ENCODE results near the gene CYBC1.

Gene CYBC1

GRCh38 chr17:82415786-82416185 is 34.8 kb downstream of the CYBC1 start:
- H3K4me1 ChIP-seq (ENCODE audit: low read length), result no peaks in the 10 kb centered on the region; the same call in 1 of the 2 replicates
- H3F3A ChIP-seq (ENCODE audit: insufficient read depth, low read length), result peaks cover 13% of the 10 kb centered on the region
- DNase-seq, result no peak
- H3K9ac ChIP-seq (ENCODE audit: low read length), result no peak overlapping the region
- H3K27me3 ChIP-seq (replicated peaks; ENCODE audit: insufficient read depth, low read length), result no peaks in the 10 kb centered on the region
- H4K20me1 ChIP-seq (ENCODE audit: insufficient read depth, low read length), result no peaks in the 10 kb centered on the region; the same call in 1 of the 2 replicates
- H3K9me3 ChIP-seq (replicated peaks; ENCODE audit: insufficient read depth, low read length), result no peaks in the 10 kb centered on the region
- H3K4me2 ChIP-seq (ENCODE audit: low read depth, low read length), result no peak overlapping the region
- no peak overlapping the region for H2AFZ ChIP-seq (ENCODE audit: low read length)
- peaks cover 61% of the 10 kb centered on the region for H3K79me2 ChIP-seq (ENCODE audit: low read length)
- TF ChIP-seq EZH2 (optimal IDR thresholded peaks at IDR 0.05; ENCODE audit: low read depth, low read length), result no peak
- TF ChIP-seq, protein P1, sequence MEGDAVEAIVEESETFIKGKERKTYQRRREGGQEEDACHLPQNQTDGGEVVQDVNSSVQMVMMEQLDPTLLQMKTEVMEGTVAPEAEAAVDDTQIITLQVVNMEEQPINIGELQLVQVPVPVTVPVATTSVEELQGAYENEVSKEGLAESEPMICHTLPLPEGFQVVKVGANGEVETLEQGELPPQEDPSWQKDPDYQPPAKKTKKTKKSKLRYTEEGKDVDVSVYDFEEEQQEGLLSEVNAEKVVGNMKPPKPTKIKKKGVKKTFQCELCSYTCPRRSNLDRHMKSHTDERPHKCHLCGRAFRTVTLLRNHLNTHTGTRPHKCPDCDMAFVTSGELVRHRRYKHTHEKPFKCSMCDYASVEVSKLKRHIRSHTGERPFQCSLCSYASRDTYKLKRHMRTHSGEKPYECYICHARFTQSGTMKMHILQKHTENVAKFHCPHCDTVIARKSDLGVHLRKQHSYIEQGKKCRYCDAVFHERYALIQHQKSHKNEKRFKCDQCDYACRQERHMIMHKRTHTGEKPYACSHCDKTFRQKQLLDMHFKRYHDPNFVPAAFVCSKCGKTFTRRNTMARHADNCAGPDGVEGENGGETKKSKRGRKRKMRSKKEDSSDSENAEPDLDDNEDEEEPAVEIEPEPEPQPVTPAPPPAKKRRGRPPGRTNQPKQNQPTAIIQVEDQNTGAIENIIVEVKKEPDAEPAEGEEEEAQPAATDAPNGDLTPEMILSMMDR (IDR thresholded peaks at IDR 0.05; ENCODE audit: low read length), result no peak
- H3K27ac ChIP-seq (ENCODE audit: low read length), result no peak overlapping the region
- no peaks in the 10 kb centered on the region for H3K9me2 ChIP-seq (replicated peaks; ENCODE audit: insufficient read depth, low read length)
- H3K36me3 ChIP-seq (replicated peaks; ENCODE audit: insufficient read depth, low read length), result no peaks in the 10 kb centered on the region
- no peak overlapping the region for H3K4me3 ChIP-seq (ENCODE audit: low read length)

DNA sequence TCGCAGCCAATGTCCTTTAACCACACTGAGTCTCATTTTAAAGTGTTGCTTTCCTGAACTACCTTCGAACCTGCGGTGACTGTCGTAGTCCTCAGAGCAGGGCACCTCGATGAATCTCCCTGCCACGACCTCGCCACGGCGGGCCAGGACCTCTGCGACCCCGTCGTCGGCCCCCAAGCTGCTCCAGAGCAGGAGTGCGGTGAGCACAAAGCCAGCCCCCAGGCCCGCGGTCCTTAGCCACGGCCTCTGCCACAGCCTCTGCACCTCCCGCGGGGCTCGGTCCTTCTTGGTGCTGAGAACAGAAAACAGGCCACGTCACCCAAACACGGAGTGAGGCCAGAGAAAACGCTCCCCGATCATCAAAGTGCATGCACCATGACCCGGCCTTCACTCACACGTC is 35.2 kb downstream of the CYBC1 start:
- Histone ChIP-seq H3K4me1 (ENCODE audit: low read length) (no peaks in the 10 kb centered on the region; the same call in 1 of the 2 replicates), H3K27ac (ENCODE audit: low read length) (no peak overlapping the region), H3K4me3 (ENCODE audit: low read length) (no peak overlapping the region), H3K36me3 (replicated peaks; ENCODE audit: insufficient read depth, low read length) (no peaks in the 10 kb centered on the region), H2AFZ (ENCODE audit: low read length) (no peak overlapping the region), H3K4me2 (ENCODE audit: low read depth, low read length) (no peak overlapping the region), H3K27me3 (replicated peaks; ENCODE audit: insufficient read depth, low read length) (no peaks in the 10 kb centered on the region), H3K9ac (ENCODE audit: low read length) (no peak overlapping the region), H3K9me3 (replicated peaks; ENCODE audit: insufficient read depth, low read length) (no peaks in the 10 kb centered on the region), H3K79me2 (ENCODE audit: low read length) (peaks cover 60% of the 10 kb centered on the region), H3F3A (ENCODE audit: insufficient read depth, low read length) (peaks cover 13% of the 10 kb centered on the region), H3K9me2 (replicated peaks; ENCODE audit: insufficient read depth, low read length) (no peaks in the 10 kb centered on the region), H4K20me1 (ENCODE audit: insufficient read depth, low read length) (no peaks in the 10 kb centered on the region; the same call in 1 of the 2 replicates)
- no peak for DNase-seq
- TF ChIP-seq, protein P1 (IDR thresholded peaks at IDR 0.05; ENCODE audit: low read length), result no peak
- TF ChIP-seq EZH2phosphoT487 (IDR thresholded peaks at IDR 0.05; ENCODE audit: low read length), result no peak
- TF ChIP-seq EZH2 (optimal IDR thresholded peaks at IDR 0.05; ENCODE audit: low read depth, low read length), result no peak

DNA sequence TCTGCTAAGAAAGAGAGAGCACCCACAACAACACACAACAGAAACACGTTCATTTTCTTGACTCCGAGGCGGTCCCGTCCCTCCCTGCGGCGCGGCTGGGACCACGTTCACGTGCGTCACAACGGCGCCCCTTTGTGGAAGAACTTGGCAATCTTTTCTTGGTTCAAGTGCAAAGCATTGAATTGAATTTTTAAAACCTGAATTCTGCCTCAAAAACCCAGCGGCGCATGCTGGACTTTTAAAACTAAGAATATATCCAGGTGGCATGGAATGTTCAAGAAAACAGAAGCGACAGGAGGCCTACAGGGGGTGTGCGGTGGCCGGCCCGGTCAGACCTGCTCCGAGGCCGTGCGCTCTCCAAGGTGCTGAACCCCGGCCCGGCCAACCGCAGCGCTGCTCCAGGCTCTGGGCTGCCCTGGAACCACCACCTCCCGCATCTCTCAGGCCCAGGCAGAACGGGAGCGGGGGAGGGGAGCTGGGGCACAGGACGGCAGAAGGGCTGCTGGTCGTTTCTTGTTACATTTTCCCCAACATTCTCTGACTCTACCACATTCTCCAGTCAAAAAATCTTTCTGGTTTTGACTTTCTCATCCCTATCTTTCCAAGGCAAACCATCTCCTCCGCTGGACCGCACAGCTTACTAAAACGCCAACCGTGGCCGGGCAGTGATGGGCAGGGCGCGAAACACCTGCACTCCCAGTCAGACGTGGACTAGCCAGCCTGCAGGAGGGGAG is 35.8 kb downstream of the CYBC1 start:
- no peak overlapping the region for H3K4me3 ChIP-seq (ENCODE audit: low read length)
- H2AFZ ChIP-seq (ENCODE audit: low read length), result no peak overlapping the region
- H3K4me2 ChIP-seq (ENCODE audit: low read depth, low read length), result peak overlapping the region; percentile 0; the same call in 1 of the 2 replicates
- H3K4me1 ChIP-seq (ENCODE audit: low read length), result no peaks in the 10 kb centered on the region; the same call in 1 of the 2 replicates
- H4K20me1 ChIP-seq (ENCODE audit: insufficient read depth, low read length), result no peaks in the 10 kb centered on the region; the same call in 1 of the 2 replicates
- H3K9ac ChIP-seq (ENCODE audit: low read length), result no peak overlapping the region
- peaks cover 11% of the 10 kb centered on the region for H3F3A ChIP-seq (ENCODE audit: insufficient read depth, low read length)
- no peaks in the 10 kb centered on the region for H3K36me3 ChIP-seq (replicated peaks; ENCODE audit: insufficient read depth, low read length)
- H3K27me3 ChIP-seq (replicated peaks; ENCODE audit: insufficient read depth, low read length), result no peaks in the 10 kb centered on the region
- H3K79me2 ChIP-seq (ENCODE audit: low read length), result peaks cover 60% of the 10 kb centered on the region
- no peaks in the 10 kb centered on the region for H3K9me2 ChIP-seq (replicated peaks; ENCODE audit: insufficient read depth, low read length)
- H3K9me3 ChIP-seq (replicated peaks; ENCODE audit: insufficient read depth, low read length), result no peaks in the 10 kb centered on the region
- H3K27ac ChIP-seq (ENCODE audit: low read length), result no peak overlapping the region
- DNase-seq, result peak; percentile 62
- no peak for TF ChIP-seq EZH2 (optimal IDR thresholded peaks at IDR 0.05; ENCODE audit: low read depth, low read length)
- TF ChIP-seq, protein P1 (IDR thresholded peaks at IDR 0.05; ENCODE audit: low read length), result peak; percentile 65

Data from MM.1S (cell line).